Smooth muscle cell (in vitro differentiated cells): ENCODE data around the gene KRTAP10-2. TPM values are rescaled to one million over a fixed set of nuclear protein-coding genes. Genes with fewer than 3 reads are reported as not detected.

ENCODE experiments used
- DNase-seq: peaks from one replicate; lab custom pipeline; 2025; ENCODE audit not compliant: unreplicated experiment; lab: John Stamatoyannopoulos, UW
- H2AFZ ChIP-seq: fragments of 200-600 bp; sonication (generic); 2 replicates; pipeline ENCODE4 v1.6.0; 2016; ENCODE audit warnings: antibody characterized with exemption, low read depth, mild to moderate bottlenecking
- H3F3A ChIP-seq: fragments of 200-600 bp; sonication (generic); 2 replicates; pipeline ENCODE4 v1.6.0; 2017; ENCODE audit warnings: antibody characterized with exemption, low read depth
- H3K27ac ChIP-seq: fragments of 200-600 bp; sonication (generic); 2 replicates; pipeline ENCODE4 v1.5.1; 2016; ENCODE audit warnings: low read depth, mild to moderate bottlenecking
- H3K27me3 ChIP-seq: fragments of 200-600 bp; sonication (generic); 2 replicates; pipeline ENCODE4 v1.6.1; 2016; ENCODE audit warnings: low read depth, mild to moderate bottlenecking
- H3K36me3 ChIP-seq: fragments of 200-600 bp; sonication (generic); 2 replicates; pipeline ENCODE4 v1.5.1; 2016; ENCODE audit warnings: low read depth
- H3K4me1 ChIP-seq: fragments of 200-600 bp; sonication (generic); 2 replicates; pipeline ENCODE4 v1.5.1; 2016; ENCODE audit warnings: low read depth
- H3K4me2 ChIP-seq: fragments of 200-600 bp; sonication (generic); 2 replicates; pipeline ENCODE4 v1.6.0; 2016; ENCODE audit warnings: mild to moderate bottlenecking
- H3K4me3 ChIP-seq: fragments of 200-600 bp; sonication (generic); 2 replicates; pipeline ENCODE4 v1.5.1; 2016; ENCODE audit warnings: mild to moderate bottlenecking
- H3K79me2 ChIP-seq: fragments of 200-600 bp; sonication (generic); 2 replicates; pipeline ENCODE4 v1.6.0; 2016; ENCODE audit warnings: low read depth, mild to moderate bottlenecking
- H3K9ac ChIP-seq: fragments of 200-600 bp; sonication (generic); 2 replicates; pipeline ENCODE4 v1.6.0; 2016; ENCODE audit warnings: low read depth
- H3K9me3 ChIP-seq: fragments of 200-600 bp; sonication (generic); replicated peaks from 2 replicates; pipeline ENCODE4 v1.5.1; 2016; ENCODE audit warnings: low read depth
- H4K20me1 ChIP-seq: fragments of 200-600 bp; sonication (generic); 2 replicates; pipeline ENCODE4 v1.6.0; 2016; ENCODE audit warnings: low read depth
- CTCF ChIP-seq: fragments of 200-600 bp; sonication (generic); IDR thresholded peaks from 2 replicates; pipeline ENCODE4 v1.5.1; 2017; ENCODE audit warnings: borderline replicate concordance, mild to moderate bottlenecking, antibody characterized with exemption; ENCODE audit not compliant: insufficient read depth, poor library complexity, severe bottlenecking
- WGBS: methylation state at CpG from one replicate; pipeline ENCODE4 v1.1.7; 2016; ENCODE audit warnings: low lambda C conversion rate; 5-methylcytosine and 5-hydroxymethylcytosine counted together
- polyA plus RNA-seq: library from polyadenylated mRNA; unstranded; fragments of >200 nt; fragmentation: Nextera tagmentation; extraction: Ambion mirVana; gene quantifications from 2 replicates; pipeline ENCODE4 v1.2.1, GENCODE V29; 2016
- total RNA-seq: library from RNA; depleted of rRNA; stranded (reverse); fragments of >200 nt; gene quantifications from 2 replicates; pipeline ENCODE4 v1.2.3, GENCODE V29; 2014

Gene KRTAP10-2
- total and polyA plus RNA-seq, 2 experiments from 2014 or later, result not detected

GRCh38 chr21:44527156-44527982 lies 23.9 kb downstream of the KRTAP10-2 start:
- no peaks in the 10 kb centered on the region for H4K20me1 ChIP-seq
- H3K4me3 ChIP-seq, result no peak overlapping the region
- H3K9me3 ChIP-seq, result no peaks in the 10 kb centered on the region
- H3K9ac ChIP-seq, result no peak overlapping the region
- no peaks in the 10 kb centered on the region for H3K27me3 ChIP-seq
- H3K4me2 ChIP-seq, result no peak overlapping the region
- H3K27ac ChIP-seq, result no peak overlapping the region
- H3K36me3 ChIP-seq, result no peaks in the 10 kb centered on the region
- H3F3A ChIP-seq, result no peaks in the 10 kb centered on the region
- no peak overlapping the region for H2AFZ ChIP-seq
- 94% methylated on average over 37 of the region's 37 CpGs for whole genome bisulfite sequencing
- H3K79me2 ChIP-seq, result no peaks in the 10 kb centered on the region
- no peaks in the 10 kb centered on the region for H3K4me1 ChIP-seq
- no peak for DNase-seq
- TF ChIP-seq CTCF, result no peak

DNA sequence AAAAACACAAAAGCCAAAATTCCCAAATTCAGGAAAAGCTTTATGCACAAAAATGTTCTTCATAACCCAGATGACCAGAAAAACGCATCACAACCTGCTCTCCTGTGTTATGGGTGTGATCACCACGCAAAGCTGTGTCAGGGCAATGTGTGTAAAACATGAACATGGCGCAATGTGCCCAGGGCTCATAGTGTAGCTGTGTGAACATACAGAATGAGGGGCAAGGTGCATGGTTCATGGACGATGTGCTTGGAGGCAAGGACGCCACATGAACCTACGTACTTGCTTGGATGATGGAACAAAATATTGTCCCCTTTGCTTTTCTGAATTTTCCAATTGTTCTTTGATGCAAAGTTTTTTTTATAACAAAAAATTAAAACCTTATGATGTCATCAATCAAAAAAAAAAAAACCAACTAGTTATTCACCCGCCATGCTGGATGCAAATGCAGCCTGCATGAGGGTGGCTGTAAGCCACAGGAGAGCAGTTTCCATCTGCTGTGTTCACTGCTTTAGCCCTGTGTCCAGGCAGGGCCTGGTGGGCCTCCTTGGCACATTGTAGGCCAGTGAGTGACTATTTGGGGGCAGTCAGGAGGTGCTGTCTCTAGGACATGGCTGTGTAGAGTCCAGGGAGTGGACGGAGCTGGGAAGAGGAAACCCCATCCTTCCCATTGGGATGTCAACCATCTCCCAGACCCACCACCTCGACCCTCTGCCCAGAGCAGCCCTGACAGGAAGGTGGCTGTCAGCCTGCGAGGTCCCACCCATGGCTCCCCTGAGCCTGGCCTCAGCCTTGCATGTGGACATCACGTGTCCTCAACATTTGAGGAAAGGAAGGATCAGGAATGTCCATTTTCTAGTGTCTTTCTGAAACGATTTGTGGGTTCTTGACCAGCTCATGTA lies 25.0 kb downstream of the KRTAP10-2 start:
- DNase-seq, result no peak
- H4K20me1 ChIP-seq, result no peaks in the 10 kb centered on the region
- WGBS, result 92% methylated on average over 12 of the region's 12 CpGs
- H3K79me2 ChIP-seq, result no peaks in the 10 kb centered on the region
- no peak overlapping the region for H3K4me3 ChIP-seq
- H2AFZ ChIP-seq, result no peak overlapping the region
- H3K4me1 ChIP-seq, result no peaks in the 10 kb centered on the region
- H3K9ac ChIP-seq, result no peak overlapping the region
- no peaks in the 10 kb centered on the region for H3K9me3 ChIP-seq
- no peaks in the 10 kb centered on the region for H3K27me3 ChIP-seq
- no peak overlapping the region for H3K27ac ChIP-seq
- no peak overlapping the region for H3K4me2 ChIP-seq
- H3K36me3 ChIP-seq, result no peaks in the 10 kb centered on the region
- no peaks in the 10 kb centered on the region for H3F3A ChIP-seq
- no peak for TF ChIP-seq CTCF

GRCh38 chr21:44525391-44526095 lies 25.8 kb downstream of the KRTAP10-2 start:
- Histone ChIP-seq H3K27me3 (no peaks in the 10 kb centered on the region), H3K4me3 (no peak overlapping the region), H3K4me1 (no peaks in the 10 kb centered on the region), H3F3A (no peaks in the 10 kb centered on the region), H3K79me2 (no peaks in the 10 kb centered on the region), H3K9ac (no peak overlapping the region), H3K4me2 (no peak overlapping the region), H3K9me3 (no peaks in the 10 kb centered on the region), H2AFZ (no peak overlapping the region), H3K36me3 (no peaks in the 10 kb centered on the region), H4K20me1 (no peaks in the 10 kb centered on the region), H3K27ac (no peak overlapping the region)
- no peak for TF ChIP-seq CTCF
- WGBS, result 96% methylated on average over 20 of the region's 20 CpGs
- DNase-seq, result no peak
